Measurements from ENCODE around the gene DNAH6.

DNAH6 gene

DNA sequence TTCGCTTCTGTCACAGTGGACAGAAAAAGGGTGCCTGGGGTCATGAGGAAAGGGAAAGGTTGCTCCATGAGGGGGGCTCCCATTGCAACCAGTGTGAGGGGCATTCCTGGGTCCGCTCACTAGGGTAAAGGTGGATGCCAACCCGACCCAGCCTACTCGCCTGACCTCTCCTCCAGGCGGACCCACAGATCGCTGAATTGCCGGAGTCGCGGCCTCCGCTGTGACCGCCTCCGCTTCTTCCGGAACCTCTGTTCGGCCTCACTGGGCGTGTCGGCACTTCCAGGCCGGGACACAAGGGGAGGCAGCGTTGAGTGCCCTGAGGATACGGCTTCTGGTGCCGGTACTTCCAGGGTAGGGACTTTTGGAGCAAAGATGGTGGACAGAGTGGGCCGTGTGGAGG, 307.5 kb downstream of the DNAH6 start:
- Histone ChIP-seq H4K20me1 (ENCODE audit: low read depth, low read length) (no peaks in the 10 kb centered on the region), H3K27me3 (ENCODE audit: low read length) (no peaks in the 10 kb centered on the region), H3F3A (ENCODE audit: insufficient read depth) (no peaks in the 10 kb centered on the region), H3K27ac (ENCODE audit: low read depth, low read length) (no peak overlapping the region), H3K9me2 (replicated peaks; ENCODE audit: insufficient read depth, low read length) (no peaks in the 10 kb centered on the region), H3K9ac (ENCODE audit: low read length) (no peak overlapping the region), H3K79me2 (ENCODE audit: insufficient read depth, low read length) (no peaks in the 10 kb centered on the region), H3K9me3 (ENCODE audit: insufficient read depth, low read length) (no peaks in the 10 kb centered on the region), H3K36me3 (ENCODE audit: low read length) (no peaks in the 10 kb centered on the region), H2AFZ (ENCODE audit: low read depth, low read length, severe bottlenecking) (no peak overlapping the region), H3K4me3 (ENCODE audit: insufficient read depth, low read length, poor library complexity, severe bottlenecking) (no peak overlapping the region), H3K4me2 (ENCODE audit: low read depth, low read length, poor library complexity, severe bottlenecking) (no peak overlapping the region)
- no peak for TF ChIP-seq EZH2phosphoT487 (conservative IDR thresholded peaks at IDR 0.05; ENCODE audit: low read length)
- TF ChIP-seq, protein P1, sequence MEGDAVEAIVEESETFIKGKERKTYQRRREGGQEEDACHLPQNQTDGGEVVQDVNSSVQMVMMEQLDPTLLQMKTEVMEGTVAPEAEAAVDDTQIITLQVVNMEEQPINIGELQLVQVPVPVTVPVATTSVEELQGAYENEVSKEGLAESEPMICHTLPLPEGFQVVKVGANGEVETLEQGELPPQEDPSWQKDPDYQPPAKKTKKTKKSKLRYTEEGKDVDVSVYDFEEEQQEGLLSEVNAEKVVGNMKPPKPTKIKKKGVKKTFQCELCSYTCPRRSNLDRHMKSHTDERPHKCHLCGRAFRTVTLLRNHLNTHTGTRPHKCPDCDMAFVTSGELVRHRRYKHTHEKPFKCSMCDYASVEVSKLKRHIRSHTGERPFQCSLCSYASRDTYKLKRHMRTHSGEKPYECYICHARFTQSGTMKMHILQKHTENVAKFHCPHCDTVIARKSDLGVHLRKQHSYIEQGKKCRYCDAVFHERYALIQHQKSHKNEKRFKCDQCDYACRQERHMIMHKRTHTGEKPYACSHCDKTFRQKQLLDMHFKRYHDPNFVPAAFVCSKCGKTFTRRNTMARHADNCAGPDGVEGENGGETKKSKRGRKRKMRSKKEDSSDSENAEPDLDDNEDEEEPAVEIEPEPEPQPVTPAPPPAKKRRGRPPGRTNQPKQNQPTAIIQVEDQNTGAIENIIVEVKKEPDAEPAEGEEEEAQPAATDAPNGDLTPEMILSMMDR (IDR thresholded peaks at IDR 0.05; ENCODE audit: insufficient read depth, low read length, poor library complexity, severe bottlenecking): no peak

DNA sequence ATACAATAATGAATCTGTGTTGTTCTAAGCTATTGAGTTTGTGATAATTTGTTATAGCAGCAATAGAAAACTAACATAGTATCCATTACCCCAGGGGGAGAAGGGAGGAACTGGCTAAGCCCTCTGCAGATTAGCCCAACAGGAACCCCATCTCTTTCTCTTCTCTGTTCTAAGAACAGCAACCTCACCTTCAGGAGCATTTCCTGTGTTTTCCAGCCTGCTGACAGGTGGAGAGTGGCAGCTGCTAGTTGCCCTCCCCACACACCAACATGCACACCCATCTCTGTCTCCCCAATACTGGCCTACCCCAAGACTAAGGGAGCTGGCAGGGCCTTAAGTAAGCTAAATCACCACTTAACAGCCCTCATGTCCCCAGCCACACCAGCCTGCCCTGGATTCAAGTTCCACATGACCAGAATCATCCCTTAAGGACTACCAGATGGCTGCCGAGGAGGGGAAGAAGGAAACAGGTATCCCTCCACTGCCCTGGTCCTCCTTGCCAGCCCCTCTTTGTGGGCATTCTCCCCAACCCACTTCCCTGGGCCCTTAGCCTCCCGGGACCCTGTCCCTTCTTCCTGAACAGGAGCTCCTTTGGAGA, 311.8 kb downstream of the DNAH6 start:
- no peaks in the 10 kb centered on the region for H3K9me3 ChIP-seq (ENCODE audit: insufficient read depth, low read length)
- H3K79me2 ChIP-seq (ENCODE audit: insufficient read depth, low read length): no peaks in the 10 kb centered on the region
- no peaks in the 10 kb centered on the region for H3F3A ChIP-seq (ENCODE audit: insufficient read depth)
- H3K9ac ChIP-seq (ENCODE audit: low read length): no peak overlapping the region
- no peak overlapping the region for H3K4me3 ChIP-seq (ENCODE audit: insufficient read depth, low read length, poor library complexity, severe bottlenecking)
- no peak for TF ChIP-seq EZH2phosphoT487 (conservative IDR thresholded peaks at IDR 0.05; ENCODE audit: low read length)
- TF ChIP-seq, protein P1 (IDR thresholded peaks at IDR 0.05; ENCODE audit: insufficient read depth, low read length, poor library complexity, severe bottlenecking): no peak
- H4K20me1 ChIP-seq (ENCODE audit: low read depth, low read length): no peaks in the 10 kb centered on the region
- H3K4me2 ChIP-seq (ENCODE audit: low read depth, low read length, poor library complexity, severe bottlenecking): no peak overlapping the region
- H3K27me3 ChIP-seq (ENCODE audit: low read length): no peaks in the 10 kb centered on the region
- no peak overlapping the region for H2AFZ ChIP-seq (ENCODE audit: low read depth, low read length, severe bottlenecking)
- H3K27ac ChIP-seq (ENCODE audit: low read depth, low read length): no peak overlapping the region
- H3K36me3 ChIP-seq (ENCODE audit: low read length): no peaks in the 10 kb centered on the region
- no peaks in the 10 kb centered on the region for H3K9me2 ChIP-seq (replicated peaks; ENCODE audit: insufficient read depth, low read length)

DNA sequence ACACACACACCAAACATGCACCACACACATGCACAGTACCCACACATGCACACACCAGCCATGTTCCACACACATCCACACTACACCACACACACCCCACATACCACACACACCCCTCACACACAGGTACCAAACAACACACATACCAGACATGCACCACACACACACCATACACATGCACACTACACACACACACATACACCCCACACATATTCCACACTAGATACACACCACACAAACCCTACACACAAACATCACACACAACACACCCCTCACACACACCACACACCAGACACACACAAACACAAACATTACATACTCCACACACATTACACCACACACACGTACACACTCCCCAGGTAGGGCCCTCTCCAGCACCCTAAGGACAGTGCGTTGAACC, 313.4 kb downstream of the DNAH6 start:
- Histone ChIP-seq H3K4me3 (ENCODE audit: insufficient read depth, low read length, poor library complexity, severe bottlenecking) (no peak overlapping the region), H3F3A (ENCODE audit: insufficient read depth) (no peaks in the 10 kb centered on the region), H3K9me2 (replicated peaks; ENCODE audit: insufficient read depth, low read length) (no peaks in the 10 kb centered on the region), H3K9ac (ENCODE audit: low read length) (no peak overlapping the region), H3K79me2 (ENCODE audit: insufficient read depth, low read length) (no peaks in the 10 kb centered on the region), H3K27me3 (ENCODE audit: low read length) (no peaks in the 10 kb centered on the region), H3K27ac (ENCODE audit: low read depth, low read length) (no peak overlapping the region), H2AFZ (ENCODE audit: low read depth, low read length, severe bottlenecking) (no peak overlapping the region), H3K36me3 (ENCODE audit: low read length) (no peaks in the 10 kb centered on the region), H3K4me2 (ENCODE audit: low read depth, low read length, poor library complexity, severe bottlenecking) (no peak overlapping the region), H4K20me1 (ENCODE audit: low read depth, low read length) (no peaks in the 10 kb centered on the region), H3K9me3 (ENCODE audit: insufficient read depth, low read length) (no peaks in the 10 kb centered on the region)
- TF ChIP-seq, protein P1 (IDR thresholded peaks at IDR 0.05; ENCODE audit: insufficient read depth, low read length, poor library complexity, severe bottlenecking): no peak
- no peak for TF ChIP-seq EZH2phosphoT487 (conservative IDR thresholded peaks at IDR 0.05; ENCODE audit: low read length)
